Measurements from ENCODE around the gene PTPRA. TPM values are rescaled to one million over a fixed set of nuclear protein-coding genes. Genes with fewer than 3 reads are reported as not detected.

PTPRA gene
- total RNA-seq, 2 donors from 2014 or later = 36.7 to 42.7 TPM

DNA sequence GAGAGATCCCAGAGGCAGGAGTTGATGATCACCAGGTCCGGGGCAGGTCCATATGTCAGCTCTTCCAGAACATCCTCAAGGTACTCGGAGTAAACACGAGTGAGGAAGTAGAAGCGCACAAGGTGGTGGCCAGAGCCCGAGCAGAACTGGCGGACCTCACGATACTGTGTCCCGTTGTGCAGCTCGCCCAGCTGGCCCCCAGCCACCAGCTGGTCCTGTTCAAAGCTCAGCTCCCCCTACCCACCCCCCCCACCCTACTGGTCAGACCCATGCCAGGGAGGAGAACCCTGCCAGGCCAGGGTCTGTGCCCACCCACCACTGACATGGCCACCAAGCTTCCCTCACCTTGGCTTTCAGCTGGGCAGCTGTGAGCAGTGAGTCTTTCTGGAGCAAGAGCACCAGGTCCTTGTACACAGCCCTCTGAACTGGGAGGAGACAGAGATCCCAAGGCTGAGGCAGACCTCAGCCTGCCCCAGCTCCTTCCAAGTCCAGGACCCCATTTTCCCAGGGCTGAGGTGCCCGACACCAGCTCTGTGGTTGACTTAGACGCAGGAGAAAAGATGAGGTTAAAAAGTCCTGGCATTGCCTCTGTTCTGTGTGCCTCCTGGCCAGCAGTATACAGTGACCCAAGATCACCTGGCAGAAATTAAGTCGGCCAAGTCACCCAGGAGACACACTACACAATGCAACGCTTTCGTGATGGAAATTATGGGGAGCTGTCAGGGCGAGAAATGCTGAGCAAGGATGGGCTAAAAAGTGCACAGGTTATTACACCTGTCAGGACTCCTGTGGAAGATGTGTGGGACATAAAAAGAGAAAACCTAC lies 34.2 kb upstream of the PTPRA start:
- Histone ChIP-seq H3K4me3 (no peak overlapping the region), H3K9me3 (no peaks in the 10 kb centered on the region), H3K27ac (no peak overlapping the region), H3K4me1 (ENCODE audit: control insufficient read depth in 1 of 2, low read depth in 2 of 2) (peaks cover 0 to 19% of the 10 kb centered on the region in 2 donors), H3K27me3 (replicated peaks; ENCODE audit: insufficient read depth) (no peaks in the 10 kb centered on the region), H3K36me3 (no peaks in the 10 kb centered on the region)
- DNase-seq (ENCODE audit: low spot score) (no peak), ATAC-seq (ENCODE audit: insufficient number of reproducible peaks, low FRiP score, low read depth) (no peak)
- TF ChIP-seq, protein P1, sequence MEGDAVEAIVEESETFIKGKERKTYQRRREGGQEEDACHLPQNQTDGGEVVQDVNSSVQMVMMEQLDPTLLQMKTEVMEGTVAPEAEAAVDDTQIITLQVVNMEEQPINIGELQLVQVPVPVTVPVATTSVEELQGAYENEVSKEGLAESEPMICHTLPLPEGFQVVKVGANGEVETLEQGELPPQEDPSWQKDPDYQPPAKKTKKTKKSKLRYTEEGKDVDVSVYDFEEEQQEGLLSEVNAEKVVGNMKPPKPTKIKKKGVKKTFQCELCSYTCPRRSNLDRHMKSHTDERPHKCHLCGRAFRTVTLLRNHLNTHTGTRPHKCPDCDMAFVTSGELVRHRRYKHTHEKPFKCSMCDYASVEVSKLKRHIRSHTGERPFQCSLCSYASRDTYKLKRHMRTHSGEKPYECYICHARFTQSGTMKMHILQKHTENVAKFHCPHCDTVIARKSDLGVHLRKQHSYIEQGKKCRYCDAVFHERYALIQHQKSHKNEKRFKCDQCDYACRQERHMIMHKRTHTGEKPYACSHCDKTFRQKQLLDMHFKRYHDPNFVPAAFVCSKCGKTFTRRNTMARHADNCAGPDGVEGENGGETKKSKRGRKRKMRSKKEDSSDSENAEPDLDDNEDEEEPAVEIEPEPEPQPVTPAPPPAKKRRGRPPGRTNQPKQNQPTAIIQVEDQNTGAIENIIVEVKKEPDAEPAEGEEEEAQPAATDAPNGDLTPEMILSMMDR (IDR thresholded peaks at IDR 0.05) = no peak

DNA sequence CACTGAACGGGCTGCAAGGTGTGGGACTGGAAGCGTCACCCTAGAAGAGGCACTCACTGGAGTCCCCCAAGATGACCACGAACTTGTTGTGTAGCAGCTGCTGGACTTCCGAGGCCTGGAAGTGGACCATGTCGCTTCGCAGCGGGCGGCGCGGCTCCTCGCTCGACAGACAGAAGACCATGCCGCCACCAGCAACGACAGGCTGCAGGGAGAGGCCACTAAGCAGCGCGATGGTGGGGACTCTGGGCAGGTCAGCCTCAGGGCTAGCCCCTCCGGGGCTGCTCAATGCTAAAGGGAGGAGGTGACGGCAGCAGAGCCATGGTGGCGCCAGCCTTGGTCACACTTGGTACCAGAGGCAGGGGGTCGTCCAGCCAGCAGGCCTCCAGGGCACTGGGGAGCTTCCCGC lies 33.5 kb upstream of the PTPRA start:
- Histone ChIP-seq H3K4me1 (ENCODE audit: control insufficient read depth in 1 of 2, low read depth in 2 of 2) (peaks cover 0 to 19% of the 10 kb centered on the region in 2 donors), H3K36me3 (no peaks in the 10 kb centered on the region), H3K27me3 (replicated peaks; ENCODE audit: insufficient read depth) (no peaks in the 10 kb centered on the region), H3K9me3 (no peaks in the 10 kb centered on the region), H3K27ac (peak overlapping the region in 1 of 2 donors; percentile 80), H3K4me3 (peak overlapping the region; percentile 98)
- ATAC-seq (ENCODE audit: insufficient number of reproducible peaks, low FRiP score, low read depth) = no peak
- no peak for DNase-seq (ENCODE audit: low spot score)
- TF ChIP-seq, protein P1 (IDR thresholded peaks at IDR 0.05) = no peak

DNA sequence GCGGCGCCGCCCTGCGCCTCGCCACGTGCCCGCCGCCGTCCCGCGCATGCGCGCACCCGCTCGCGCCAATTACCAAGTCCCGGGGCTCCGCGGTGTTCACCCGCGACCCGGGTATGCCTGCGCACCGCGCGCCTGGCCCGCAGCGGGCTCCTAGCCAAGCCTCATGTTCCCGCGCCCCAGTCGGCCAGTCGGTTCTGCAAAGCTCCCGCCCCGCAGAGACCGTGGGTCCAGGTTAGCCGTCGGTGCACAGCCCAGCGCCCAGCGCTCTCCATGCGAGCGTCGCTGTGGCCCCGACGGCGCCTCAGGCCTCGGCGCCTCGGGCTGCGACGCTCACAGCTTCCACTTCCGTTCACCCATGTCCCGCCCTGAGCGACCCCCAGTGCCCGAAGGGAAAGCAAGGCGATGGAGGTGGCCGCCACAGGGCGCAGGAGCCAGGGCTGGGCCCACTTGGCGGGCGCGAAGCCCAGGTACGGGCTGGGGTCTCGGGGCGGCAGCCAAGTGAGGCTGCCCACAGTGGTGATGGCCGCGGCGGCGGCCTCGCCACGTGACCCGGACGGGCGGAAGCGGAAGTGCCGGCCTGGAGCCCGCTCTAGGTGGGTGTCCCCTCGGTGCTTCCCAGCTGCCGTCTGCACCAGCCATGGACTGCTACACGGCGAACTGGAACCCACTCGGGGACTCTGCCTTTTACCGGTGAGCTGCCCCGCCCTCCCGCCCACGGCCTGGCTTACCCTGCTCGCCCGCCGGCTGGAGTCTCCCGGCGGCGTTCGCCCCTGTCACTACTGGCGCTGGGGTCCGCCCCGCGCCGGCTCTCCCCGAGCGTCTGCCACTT lies 32.9 kb upstream of the PTPRA start, which contains the start of the genes PCED1A and VPS16:
Gene PCED1A (minus strand): TSS at position 518 of the 829 bp plus-strand sequence. CDS start 743 bp downstream, outside the sequence.
Gene VPS16 (plus strand): TSS at position 608 of the 829 bp plus-strand sequence. CDS start 30 bp downstream, at position 638.
- no peaks in the 10 kb centered on the region for H3K36me3 ChIP-seq
- peak; percentile 49 for DNase-seq (ENCODE audit: low spot score)
- peak; percentile 94 for ATAC-seq (ENCODE audit: insufficient number of reproducible peaks, low FRiP score, low read depth)
- no peaks in the 10 kb centered on the region for H3K9me3 ChIP-seq
- peaks cover 0 to 19% of the 10 kb centered on the region in 2 donors for H3K4me1 ChIP-seq (ENCODE audit: control insufficient read depth in 1 of 2, low read depth in 2 of 2)
- peak within 1 kb of the TSS; percentile 80 to 92 for H3K27ac ChIP-seq
- H3K27me3 ChIP-seq (replicated peaks; ENCODE audit: insufficient read depth) = no peaks in the 10 kb centered on the region
- TF ChIP-seq, protein P1 (IDR thresholded peaks at IDR 0.05) = no peak
- H3K4me3 ChIP-seq = peak within 1 kb of the TSS; percentile 98

DNA sequence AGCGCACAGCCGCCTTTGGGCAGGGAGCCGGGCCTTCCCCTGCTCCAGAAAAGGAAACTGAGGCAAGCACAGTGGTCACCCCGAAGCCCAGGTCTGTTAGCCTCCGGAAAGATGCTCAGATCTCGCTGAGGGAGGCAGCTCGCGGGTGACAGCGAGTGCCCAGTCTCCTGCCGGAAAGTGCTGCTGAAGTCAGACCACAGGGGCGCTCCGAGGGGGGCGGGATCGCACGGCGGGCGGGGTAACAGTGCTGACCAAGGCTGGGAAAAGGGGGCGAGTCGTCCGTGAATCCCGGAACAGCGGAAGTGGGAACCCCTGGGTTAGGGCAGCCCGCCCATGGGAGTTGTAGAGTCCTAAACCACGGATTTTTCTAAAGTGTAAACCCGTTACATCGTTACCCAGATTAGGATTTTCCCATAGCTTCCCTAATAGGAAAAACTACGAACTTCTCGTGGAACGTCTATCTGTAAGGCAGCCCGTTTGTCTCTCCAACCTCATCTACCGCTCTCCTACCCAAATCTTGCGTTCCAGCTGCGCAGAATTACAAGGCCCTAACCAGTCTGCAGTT lies 32.2 kb upstream of the PTPRA start:
- Histone ChIP-seq H3K36me3 (no peaks in the 10 kb centered on the region), H3K27ac (peak overlapping the region; percentile 78 to 92), H3K4me3 (peak overlapping the region; percentile 98), H3K4me1 (ENCODE audit: control insufficient read depth in 1 of 2, low read depth in 2 of 2) (peaks cover 0 to 19% of the 10 kb centered on the region in 2 donors), H3K27me3 (replicated peaks; ENCODE audit: insufficient read depth) (no peaks in the 10 kb centered on the region), H3K9me3 (no peaks in the 10 kb centered on the region)
- DNase-seq (ENCODE audit: low spot score) = peak; percentile 51
- peak; percentile 19 for ATAC-seq (ENCODE audit: insufficient number of reproducible peaks, low FRiP score, low read depth)
- TF ChIP-seq, protein P1 (IDR thresholded peaks at IDR 0.05) = no peak

All from thoracic aorta (tissue), 2 donors.